H1 (cell line): ENCODE results near the gene WNT5A. TPM values are rescaled to one million over a fixed set of nuclear protein-coding genes. Genes with fewer than 3 reads are reported as not detected.

Source experiments
- CTCF ChIA-PET: fragments of 300-600 bp; sonication (Branson Sonifier 250); formaldehyde crosslinking; loops from one replicate; lab custom pipeline; 2021; ENCODE audit not compliant: partially characterized antibody; lab: Charles Lee
- POLR2A ChIA-PET: fragments of 300-600 bp; sonication (Branson Sonifier 250); formaldehyde crosslinking; loops from one replicate; lab custom pipeline; 2021; ENCODE audit warnings: inconsistent platforms; ENCODE audit not compliant: partially characterized antibody; lab: Charles Lee
- DNase-seq, 2 experiments: peaks; one replicate each; pipeline versions ENCODE4 v3.0.0 to v3.0.0-alpha.2; 2010 to 2022; ENCODE audit warnings: low spot score in 2 of 2, low read depth in 1 of 2, mixed read lengths in 1 of 2
- FAIRE-seq: peaks from 2 replicates; lab custom pipeline; 2011; peaks lifted over from hg19 to GRCh38; lab: Jason Lieb, UNC
- H2AFZ ChIP-seq: 2 replicates; pipeline ENCODE4 v1.8.1; 2012; ENCODE audit warnings: low read length, inconsistent platforms
- H2AK5ac ChIP-seq: 2 replicates; pipeline ENCODE4 v1.6.1; 2013; ENCODE audit warnings: low read depth, low read length
- H2BK120ac ChIP-seq: replicated peaks from 2 replicates; pipeline ENCODE3; 2013; ENCODE audit warnings: low read depth, low read length, inconsistent platforms
- H2BK12ac ChIP-seq: 2 replicates; pipeline ENCODE4 v1.6.1; 2013; ENCODE audit warnings: low read depth, low read length
- H2BK15ac ChIP-seq: 2 replicates; pipeline ENCODE4 v1.6.1; 2013; ENCODE audit warnings: low read length
- H2BK20ac ChIP-seq: 2 replicates; pipeline ENCODE4 v1.6.1; 2013; ENCODE audit warnings: low read length
- H2BK5ac ChIP-seq: 2 replicates; pipeline ENCODE4 v1.6.1; 2013; ENCODE audit warnings: low read depth, low read length
- H3K14ac ChIP-seq: 2 replicates; pipeline ENCODE4 v1.6.1; 2013; ENCODE audit warnings: inconsistent platforms; ENCODE audit not compliant: insufficient read length
- H3K18ac ChIP-seq: 2 replicates; pipeline ENCODE4 v1.6.1; 2013; ENCODE audit warnings: low read length; ENCODE audit errors: extremely low read depth
- H3K23ac ChIP-seq: 2 replicates; pipeline ENCODE4 v1.6.1; 2013; ENCODE audit warnings: inconsistent platforms; ENCODE audit not compliant: insufficient read length
- H3K23me2 ChIP-seq: 2 replicates; pipeline ENCODE4 v1.6.1; 2013; ENCODE audit warnings: low read depth, low read length
- H3K27ac ChIP-seq: 2 replicates; pipeline ENCODE4 v1.6.1; 2011; ENCODE audit warnings: low read depth, low read length, inconsistent platforms
- H3K27me3 ChIP-seq, 4 experiments: replicated peaks in 1 of 4; 1 replicate in 1 of 4; 2 replicates in 3 of 4; pipeline versions ENCODE4 v1.6.1 to v1.8.1; 2011 to 2013; ENCODE audit warnings: low read length in 3 of 4, mild to moderate bottlenecking in 3 of 4, inconsistent platforms in 2 of 4, mixed read lengths in 2 of 4, moderate library complexity in 1 of 4; ENCODE audit not compliant: control insufficient read depth in 3 of 4, insufficient read depth in 3 of 4; ENCODE audit errors: extremely low read depth in 1 of 4
- H3K36me3 ChIP-seq, 4 experiments: 2 replicates each; pipeline versions ENCODE4 v1.6.1 to v1.8.1; 2011 to 2013; ENCODE audit warnings: mild to moderate bottlenecking in 4 of 4, low read length in 3 of 4, moderate library complexity in 2 of 4, control low read depth in 1 of 4, inconsistent platforms in 1 of 4; ENCODE audit not compliant: insufficient read depth in 4 of 4, control insufficient read depth in 2 of 4
- H3K4ac ChIP-seq: replicated peaks from 2 replicates; pipeline ENCODE3; 2013; ENCODE audit warnings: low read length, low read depth, mixed read lengths, inconsistent platforms; ENCODE audit not compliant: insufficient read length
- H3K4me1 ChIP-seq, 4 experiments: replicated peaks in 1 of 4; 1 replicate in 1 of 4; 2 replicates in 3 of 4; pipeline versions ENCODE4 v1.6.1 to v1.8.1; 2011 to 2013; ENCODE audit warnings: low read length in 3 of 4, inconsistent platforms in 2 of 4, mixed read lengths in 1 of 4; ENCODE audit not compliant: insufficient read depth in 4 of 4, control insufficient read depth in 3 of 4
- H3K4me2 ChIP-seq, 2 experiments: 2 replicates each; pipeline versions ENCODE4 v1.6.1 to v1.8.1; 2011 to 2013; ENCODE audit warnings: low read depth in 2 of 2, low read length in 2 of 2, control low read depth in 1 of 2, inconsistent platforms in 1 of 2, mild to moderate bottlenecking in 1 of 2; ENCODE audit not compliant: insufficient read depth in 1 of 2
- H3K4me3 ChIP-seq, 4 experiments: fragments of 200-600, 300-600 bp in 1 of 4; sonication (generic), shearing (Covaris generic), sonication (Bioruptor Twin) in 1 of 4; 2 replicates each; pipeline versions ENCODE4 v1.5.1 to v1.8.1; 2011 to 2016; ENCODE audit warnings: low read length in 4 of 4, low read depth in 3 of 4, control low read depth in 2 of 4, inconsistent platforms in 2 of 4, mild to moderate bottlenecking in 2 of 4, mixed read lengths in 1 of 4, moderate library complexity in 1 of 4; ENCODE audit not compliant: insufficient read depth in 2 of 4; ENCODE audit errors: extremely low read depth in 1 of 4
- H3K56ac ChIP-seq: replicated peaks from 2 replicates; pipeline ENCODE3; 2013; ENCODE audit warnings: low read depth, mild to moderate bottlenecking, mixed read lengths, low read length, inconsistent platforms; ENCODE audit not compliant: insufficient read length
- H3K79me1 ChIP-seq: 2 replicates; pipeline ENCODE4 v1.6.1; 2013; ENCODE audit warnings: low read depth, low read length, control low read depth
- H3K79me2 ChIP-seq, 2 experiments: 2 replicates each; pipeline versions ENCODE4 v1.6.1 to v1.8.1; 2012 to 2013; ENCODE audit warnings: low read length in 2 of 2, mild to moderate bottlenecking in 2 of 2, inconsistent platforms in 1 of 2; ENCODE audit not compliant: insufficient read depth in 2 of 2, control insufficient read depth in 1 of 2
- H3K9ac ChIP-seq, 4 experiments: replicated peaks in 1 of 4; 1 replicate in 1 of 4; 2 replicates in 3 of 4; pipeline versions ENCODE4 v1.6.1 to v1.8.1; 2011 to 2013; ENCODE audit warnings: low read depth in 3 of 4, low read length in 3 of 4, control low read depth in 2 of 4, mild to moderate bottlenecking in 2 of 4, moderate library complexity in 2 of 4, inconsistent platforms in 1 of 4; ENCODE audit errors: extremely low read depth in 1 of 4
- H3K9me3 ChIP-seq, 2 experiments: 2 replicates each; pipeline versions ENCODE4 v1.6.1 to v1.8.1; 2012 to 2013; ENCODE audit warnings: mild to moderate bottlenecking in 2 of 2, moderate library complexity in 2 of 2, control low read depth in 1 of 2, inconsistent platforms in 1 of 2, low read depth in 1 of 2, low read length in 1 of 2, mixed read lengths in 1 of 2; ENCODE audit not compliant: insufficient read depth in 2 of 2
- H4K20me1 ChIP-seq, 2 experiments: replicated peaks in 1 of 2; 2 replicates each; pipeline versions ENCODE3 to v1.8.1; 2011 to 2013; ENCODE audit warnings: inconsistent platforms in 2 of 2, low read length in 2 of 2, mild to moderate bottlenecking in 1 of 2; ENCODE audit not compliant: insufficient read depth in 2 of 2, control insufficient read depth in 1 of 2
- H4K5ac ChIP-seq: 2 replicates; pipeline ENCODE4 v1.6.1; 2013; ENCODE audit warnings: low read length, low read depth, mixed read lengths, inconsistent platforms; ENCODE audit not compliant: insufficient read length
- H4K8ac ChIP-seq: 2 replicates; pipeline ENCODE4 v1.8.0; 2013; ENCODE audit warnings: mild to moderate bottlenecking, moderate library complexity, low read length, inconsistent platforms; ENCODE audit not compliant: insufficient read depth; ENCODE audit errors: extremely low read depth
- H4K91ac ChIP-seq: replicated peaks from 2 replicates; pipeline ENCODE3; 2013; ENCODE audit warnings: low read length, mixed read lengths, inconsistent platforms; ENCODE audit not compliant: insufficient read length
- GABPA ChIP-seq: IDR thresholded peaks from 2 replicates; pipeline ENCODE4 v1.6.1; 2011; ENCODE audit warnings: mild to moderate bottlenecking, low read length, moderate library complexity, borderline replicate concordance; ENCODE audit not compliant: insufficient read depth
- HDAC2 ChIP-seq, 2 experiments: fragments of 300-600 bp in 1 of 2; sonication (generic) in 1 of 2; IDR thresholded peaks; 2 replicates each; pipeline ENCODE4 v1.6.1; 2011 to 2012; ENCODE audit warnings: low read depth in 2 of 2, low read length in 2 of 2, mild to moderate bottlenecking in 2 of 2, moderate library complexity in 2 of 2, borderline replicate concordance in 1 of 2, inconsistent platforms in 1 of 2
- KDM4A ChIP-seq: IDR thresholded peaks from one replicate; pipeline ENCODE4 v1.7.1; 2012; ENCODE audit warnings: low read depth, mild to moderate bottlenecking, moderate library complexity, low read length, inconsistent platforms; ENCODE audit not compliant: severe bottlenecking
- RFX5 ChIP-seq: IDR thresholded peaks from 2 replicates; pipeline ENCODE4 v1.6.1; 2011; ENCODE audit warnings: low read depth, low read length, improper control_type of control experiment, borderline replicate concordance
- SIN3A ChIP-seq, 2 experiments: IDR thresholded peaks in 1 of 2; conservative IDR thresholded peaks in 1 of 2; 2 replicates each; pipeline ENCODE4 v1.6.1; 2011 to 2012; ENCODE audit warnings: low read length in 2 of 2, improper control_type of control experiment in 1 of 2, low read depth in 1 of 2, mild to moderate bottlenecking in 1 of 2
- SIRT6 ChIP-seq: IDR thresholded peaks from one replicate; pipeline ENCODE4 v1.7.1; 2012; ENCODE audit warnings: low read length, inconsistent platforms
- TAF1 ChIP-seq: IDR thresholded peaks from 2 replicates; pipeline ENCODE4 v1.6.1; 2011; ENCODE audit warnings: mild to moderate bottlenecking, low read depth, low read length
- WGBS, 2 experiments: shearing (Covaris generic) in 1 of 2; methylation state at CpG; one replicate each; pipeline versions ENCODE4 v1.1.6 to v1.1.7; 2013 to 2015; ENCODE audit warnings: low lambda C conversion rate in 2 of 2, mixed read lengths in 2 of 2, inconsistent platforms in 1 of 2, low coverage in 1 of 2, missing lambda C conversion rate in 1 of 2; ENCODE audit not compliant: insufficient replicate concordance in 2 of 2, insufficient coverage in 1 of 2, insufficient read length in 1 of 2; ENCODE audit errors: extremely low coverage in 1 of 2, missing lambda C conversion rate in 1 of 2; 5-methylcytosine and 5-hydroxymethylcytosine counted together
- polyA plus RNA-seq, 7 experiments: library from polyadenylated mRNA; depleted of rRNA in 3 of 7; stranded (reverse) in 5 of 7; unstranded in 2 of 7; fragments of >200 nt in 5 of 7; fragments of 200-250 nt in 2 of 7; gene quantifications; 1 replicate in 5 of 7; 2 replicates in 1 of 7; 4 replicates in 1 of 7; pipeline versions ENCODE4 v1.2.1 to v1.2.3, GENCODE V29; 2011 to 2013; ENCODE audit warnings: missing spikeins in 2 of 7, mixed read lengths in 2 of 7
- total RNA-seq: library from RNA; stranded (reverse); fragmentation: NEBNext Ultra II Directional; extraction: Animal tissue kit (Norgen Biotek cat#: 25700); gene quantifications from 2 replicates; pipeline ENCODE4 v1.2.1, GENCODE V29; 2021

WNT5A gene
- total and polyA plus RNA-seq, 2 of the 8 experiments (the other 6 are each of a cell fraction or from before 2014, with no cell fraction given): 3.9 to 5.6 TPM

GRCh38 chr3:55417211-55417610 is 69.9 kb downstream of the WNT5A start:
- DNase-seq (no peak), FAIRE-seq (no peak)
- H4K8ac ChIP-seq: no peak overlapping the region
- no peak overlapping the region for H3K18ac ChIP-seq
- H3K27ac ChIP-seq: no peak overlapping the region
- H3K79me2 ChIP-seq: no peaks in the 10 kb centered on the region
- H2BK120ac ChIP-seq: no peak overlapping the region
- no peak overlapping the region for H4K91ac ChIP-seq
- no peaks in the 10 kb centered on the region for H3K23me2 ChIP-seq
- CTCF ChIA-PET: interaction anchor here (0.7 to 1.2 kb wide), 6 partner anchors 12 to 564 kb away, joined by 3 to 9 read pairs (median 4); no protein-coding TSS in a partner anchor
- no peaks in the 10 kb centered on the region for H3K4me1 ChIP-seq
- no peak overlapping the region for H4K5ac ChIP-seq
- H3K4ac ChIP-seq: no peak overlapping the region
- no peaks in the 10 kb centered on the region for H3K79me1 ChIP-seq
- POLR2A ChIA-PET: interaction anchor here (0.6 kb wide), 1 partner anchor 73 kb away, joined by 4 read pairs; no protein-coding TSS in a partner anchor
- H3K56ac ChIP-seq: no peak overlapping the region
- no peak overlapping the region for H3K4me3 ChIP-seq
- H4K20me1 ChIP-seq: no peaks in the 10 kb centered on the region
- no peak overlapping the region for H2AK5ac ChIP-seq
- no peak overlapping the region for H3K4me2 ChIP-seq
- WGBS, 2 experiments: 88% methylated on average over 1 of the region's 1 CpG; no CpG with 5 or more reads in 1 of the 2 experiments
- no peak overlapping the region for H2AFZ ChIP-seq
- no peaks in the 10 kb centered on the region for H3K36me3 ChIP-seq
- no peak overlapping the region for H3K23ac ChIP-seq
- TF ChIP-seq KDM4A (no peak), GABPA (no peak), HDAC2 (IDR thresholded peaks at IDR 0.05; ENCODE audit: borderline replicate concordance in 1 of 2, low read depth in 2 of 2, low read length in 2 of 2) (no peak), SIN3A (conservative IDR thresholded peaks at IDR 0.05 in 1 of 2, IDR thresholded peaks at IDR 0.05 in 1 of 2; ENCODE audit: low read depth in 1 of 2, low read length in 2 of 2) (no peak), SIRT6 (no peak), RFX5 (no peak), TAF1 (no peak)
- H2BK20ac ChIP-seq: no peak overlapping the region
- no peak overlapping the region for H3K9ac ChIP-seq
- H2BK15ac ChIP-seq: no peak overlapping the region
- H3K9me3 ChIP-seq: peaks cover 0 to 2% of the 10 kb centered on the region in 2 experiments; a peak in 1 of 4 replicates
- no peak overlapping the region for H3K14ac ChIP-seq
- no peak overlapping the region for H2BK12ac ChIP-seq
- no peak overlapping the region for H2BK5ac ChIP-seq
- H3K27me3 ChIP-seq: peaks cover 0 to 1% (median 0%) of the 10 kb centered on the region in 4 experiments; a peak in 1 of 7 replicates
